Gastroesophageal sphincter (tissue), 3 donors: ENCODE measurements around the gene PLCZ1.

Source experiments
- CTCF ChIP-seq, 4 experiments: fragments of 200-600 bp in 2 of 4; fragments of 450-650 bp in 2 of 4; sonication (generic) in 1 of 4; IDR thresholded peaks; one replicate each; pipeline ENCODE4 v1.5.1; 2017 to 2019; ENCODE audit warnings: antibody characterized with exemption in 4 of 4, mild to moderate bottlenecking in 2 of 4, moderate library complexity in 2 of 4
- EP300 ChIP-seq: sonication (generic); formaldehyde crosslinking; IDR thresholded peaks from one replicate; pipeline ENCODE4 v1.6.1; 2017; ENCODE audit warnings: antibody characterized with exemption, mild to moderate bottlenecking
- POLR2AphosphoS5 ChIP-seq: sonication (generic); formaldehyde crosslinking; IDR thresholded peaks from one replicate; pipeline ENCODE4 v1.6.1; 2017; ENCODE audit warnings: antibody characterized with exemption

- TF ChIP-seq CTCF (IDR thresholded peaks at IDR 0.05) (no peak), EP300 (no peak), POLR2AphosphoS5 (no peak)
Observed at GRCh38 chr12:18718462-18718861, 19.4 kb downstream of the PLCZ1 start.
